Muscle layer of colon (tissue), 2 donors: ENCODE measurements around the gene TRIM33.
A peak's percentile ranks its signal among the peaks of the same experiment; 100 is the strongest.
"Not testable (repeated sequence)": the region's sequence is repeated elsewhere in the genome, so short reads cannot be mapped to it uniquely, and the experiment has no call there.

ENCODE experiments used
- H3K27ac ChIP-seq: one replicate; pipeline ENCODE4 v1.7.0; 2013; ENCODE audit warnings: low read depth, mild to moderate bottlenecking, low read length, moderate library complexity
- H3K27me3 ChIP-seq, 2 donors: one replicate each; pipeline ENCODE4 v1.7.0; 2013; ENCODE audit warnings: low read length in 2 of 2, mild to moderate bottlenecking in 2 of 2; ENCODE audit not compliant: insufficient read depth in 2 of 2, control insufficient read depth in 1 of 2
- H3K36me3 ChIP-seq: one replicate; pipeline ENCODE4 v1.7.0; 2013; ENCODE audit warnings: mild to moderate bottlenecking, low read length; ENCODE audit not compliant: insufficient read depth
- H3K4me1 ChIP-seq: one replicate; pipeline ENCODE4 v1.7.0; 2013; ENCODE audit warnings: mild to moderate bottlenecking, low read length; ENCODE audit not compliant: insufficient read depth
- H3K4me3 ChIP-seq, 2 donors: one replicate each; pipeline ENCODE4 v1.7.0; 2013; ENCODE audit warnings: low read length in 2 of 2, low read depth in 1 of 2, mild to moderate bottlenecking in 1 of 2, moderate library complexity in 1 of 2
- H3K9ac ChIP-seq: one replicate; pipeline ENCODE4 v1.7.0; 2013; ENCODE audit warnings: low read length
- H3K9me3 ChIP-seq: one replicate; pipeline ENCODE4 v1.7.0; 2013; ENCODE audit warnings: mild to moderate bottlenecking, low read length
- donor health status: abdominal sarcoma.
- donor health status: Adenocarcinoma of cecum.

Gene TRIM33

GRCh38 chr1:114368560-114369255 lies 142.3 kb downstream of the TRIM33 start:
- no peak overlapping the region for H3K27ac ChIP-seq

DNA sequence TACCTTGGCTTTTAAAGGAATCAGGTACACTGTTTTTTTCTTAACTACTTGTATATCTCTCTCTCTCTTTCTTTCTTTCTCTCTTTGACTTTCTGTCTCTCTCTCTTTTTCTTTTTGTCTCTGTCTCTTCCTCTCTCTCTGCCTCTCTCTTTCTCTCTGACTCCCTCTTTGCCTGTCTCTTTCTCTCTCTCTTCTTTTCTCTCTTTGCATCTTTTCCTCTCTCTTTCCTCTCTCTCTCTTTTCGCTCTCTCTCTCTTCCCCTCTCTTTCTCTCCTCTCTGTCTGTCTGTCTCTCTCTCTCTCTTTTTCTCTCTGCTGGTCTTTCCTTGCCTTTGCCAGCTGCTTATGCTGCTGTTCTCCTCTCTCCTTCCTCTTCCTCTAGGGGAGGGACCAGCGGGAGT lies 143.2 kb downstream of the TRIM33 start:
- Histone ChIP-seq H3K36me3 (no peaks in the 10 kb centered on the region), H3K27ac (no peak overlapping the region), H3K9me3 (no peaks in the 10 kb centered on the region), H3K4me3 (no peak overlapping the region), H3K27me3 (no peaks in the 10 kb centered on the region), H3K9ac (no peak overlapping the region), H3K4me1 (peaks cover 16% of the 10 kb centered on the region)

More at GRCh38 chr1:114368560-114369255, 142.3 kb downstream of the TRIM33 start:
- H3K9me3 ChIP-seq = no peaks in the 10 kb centered on the region
- no peaks in the 10 kb centered on the region for H3K27me3 ChIP-seq
- H3K4me1 ChIP-seq = peaks cover 16% of the 10 kb centered on the region
- H3K9ac ChIP-seq = no peak overlapping the region
- no peaks in the 10 kb centered on the region for H3K36me3 ChIP-seq
- no peak overlapping the region for H3K4me3 ChIP-seq

GRCh38 chr1:114363230-114363629 lies 147.8 kb downstream of the TRIM33 start:
- H3K9ac ChIP-seq, H3K4me1 ChIP-seq, H3K27me3 ChIP-seq, H3K4me3 ChIP-seq, H3K9me3 ChIP-seq, H3K36me3 ChIP-seq, H3K27ac ChIP-seq: not testable (repeated sequence)

DNA sequence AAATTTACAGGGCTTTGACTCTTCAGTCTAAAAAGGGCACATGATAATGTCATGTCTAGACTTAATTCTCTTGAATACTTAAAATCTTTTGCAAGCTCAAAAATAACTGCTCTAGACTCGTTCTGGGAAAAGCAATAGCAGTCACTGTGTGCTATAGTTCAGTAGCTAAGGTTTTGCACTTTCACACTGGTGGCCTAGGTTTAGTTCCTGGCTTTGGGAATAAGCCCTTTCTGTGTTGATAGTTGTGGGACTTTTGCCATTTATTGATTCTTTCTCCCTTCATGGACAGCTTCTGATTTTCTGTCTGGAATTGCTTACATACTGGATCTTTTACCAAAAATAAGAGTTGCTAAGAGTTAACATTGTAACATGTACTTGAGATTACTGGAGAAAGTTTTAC lies 151.2 kb downstream of the TRIM33 start:
- Histone ChIP-seq H3K4me3 (no peak overlapping the region), H3K27me3 (no peaks in the 10 kb centered on the region), H3K9me3 (no peaks in the 10 kb centered on the region), H3K4me1 (no peaks in the 10 kb centered on the region), H3K9ac (no peak overlapping the region), H3K36me3 (no peaks in the 10 kb centered on the region), H3K27ac (no peak overlapping the region)

GRCh38 chr1:114355240-114355639 lies 155.8 kb downstream of the TRIM33 start:
- H3K4me1 ChIP-seq = peaks cover 11% of the 10 kb centered on the region
- no peak overlapping the region for H3K27ac ChIP-seq
- H3K27me3 ChIP-seq = no peaks in the 10 kb centered on the region
- no peak overlapping the region for H3K4me3 ChIP-seq
- no peaks in the 10 kb centered on the region for H3K36me3 ChIP-seq
- no peaks in the 10 kb centered on the region for H3K9me3 ChIP-seq
- no peak overlapping the region for H3K9ac ChIP-seq

GRCh38 chr1:114353262-114353661 lies 157.7 kb downstream of the TRIM33 start:
- Histone ChIP-seq H3K9me3 (no peaks in the 10 kb centered on the region), H3K36me3 (no peaks in the 10 kb centered on the region), H3K27me3 (no peaks in the 10 kb centered on the region), H3K27ac (no peak overlapping the region), H3K4me1 (peaks cover 11% of the 10 kb centered on the region), H3K4me3 (no peak overlapping the region), H3K9ac (no peak overlapping the region)

- Histone ChIP-seq H3K9ac (no peak overlapping the region), H3K27ac (no peak overlapping the region)
Measured at GRCh38 chr1:114352797-114353196, 158.2 kb downstream of the TRIM33 start.

DNA sequence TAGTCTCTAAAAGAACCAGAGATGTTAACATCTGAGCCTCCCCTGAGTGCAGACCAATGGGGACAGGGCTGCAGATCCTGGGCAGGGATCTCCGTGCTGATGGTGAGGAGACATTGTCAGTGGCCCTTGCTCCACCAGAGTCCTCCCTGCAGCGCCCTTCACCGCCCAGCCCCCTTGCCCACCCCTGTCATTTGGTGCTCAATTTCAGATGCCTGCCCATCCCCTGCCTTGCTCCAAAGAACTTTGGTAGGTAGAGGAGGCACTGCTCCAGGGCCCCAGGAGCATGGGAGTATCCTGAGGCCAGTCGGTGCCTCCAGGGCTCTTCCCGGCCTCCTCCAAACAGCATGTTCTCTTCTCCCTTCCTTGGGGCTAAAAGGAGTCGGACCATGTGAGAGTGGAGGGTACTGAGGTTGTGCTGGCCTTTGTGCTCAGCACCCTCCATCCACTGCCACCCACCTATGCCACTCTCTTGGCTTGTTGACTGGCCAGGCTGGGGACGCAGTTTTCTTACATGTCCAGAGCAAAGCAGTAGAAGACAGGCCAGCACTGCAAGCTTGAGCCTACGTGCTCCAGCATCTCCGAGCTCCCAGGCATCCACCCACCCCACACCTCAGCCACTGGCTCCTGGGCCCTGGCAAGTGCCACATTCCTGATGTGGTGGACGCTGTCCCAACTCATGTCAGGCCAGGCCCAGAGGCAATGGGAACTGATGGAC lies 160.1 kb downstream of the TRIM33 start:
- Histone ChIP-seq H3K27me3 (no peaks in the 10 kb centered on the region), H3K36me3 (no peaks in the 10 kb centered on the region), H3K4me3 (no peak overlapping the region), H3K27ac (no peak overlapping the region), H3K9ac (no peak overlapping the region), H3K9me3 (no peaks in the 10 kb centered on the region), H3K4me1 (peaks cover 16% of the 10 kb centered on the region)

More at GRCh38 chr1:114352797-114353196, 158.2 kb downstream of the TRIM33 start:
- no peak overlapping the region for H3K4me3 ChIP-seq
- no peaks in the 10 kb centered on the region for H3K27me3 ChIP-seq
- H3K9me3 ChIP-seq = no peaks in the 10 kb centered on the region
- H3K36me3 ChIP-seq = no peaks in the 10 kb centered on the region
- peaks cover 11% of the 10 kb centered on the region for H3K4me1 ChIP-seq

GRCh38 chr1:114349891-114350605 lies 161.0 kb downstream of the TRIM33 start:
- Histone ChIP-seq H3K27ac (no peak overlapping the region), H3K9me3 (no peaks in the 10 kb centered on the region)

GRCh38 chr1:114347431-114348209 lies 163.4 kb downstream of the TRIM33 start:
- peaks cover 4% of the 10 kb centered on the region for H3K4me1 ChIP-seq
- no peak overlapping the region for H3K9ac ChIP-seq

More at GRCh38 chr1:114349891-114350605, 161.0 kb downstream of the TRIM33 start:
- no peak overlapping the region for H3K4me3 ChIP-seq
- H3K4me1 ChIP-seq = peaks cover 16% of the 10 kb centered on the region
- H3K27me3 ChIP-seq = no peaks in the 10 kb centered on the region
- H3K9ac ChIP-seq = no peak overlapping the region
- no peaks in the 10 kb centered on the region for H3K36me3 ChIP-seq

DNA sequence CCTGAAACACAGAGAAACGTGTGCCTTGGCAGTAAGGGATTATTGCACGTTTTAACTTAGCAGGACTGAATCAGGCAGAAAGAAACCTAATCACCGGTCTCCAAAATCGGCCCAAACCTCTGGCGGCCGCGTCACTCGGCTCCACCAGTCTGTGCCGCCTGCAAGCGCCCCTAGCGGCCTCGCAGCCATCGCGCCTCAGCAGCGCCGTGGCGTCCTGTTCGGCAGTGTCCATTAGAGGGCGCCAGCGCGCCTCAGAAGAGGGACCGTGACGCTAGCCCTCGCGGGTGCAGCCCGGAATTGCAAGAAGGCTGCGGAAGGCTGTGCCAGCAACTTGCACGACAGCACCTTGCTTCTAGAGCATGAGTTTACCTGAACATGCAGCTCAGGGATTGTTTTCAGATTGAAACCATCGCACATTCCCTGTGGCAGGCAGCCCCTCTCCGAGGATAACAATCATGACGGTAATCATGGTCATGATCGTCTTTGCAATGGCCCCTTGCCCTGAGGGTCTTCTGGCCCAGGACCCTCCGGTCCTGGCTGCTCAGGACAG lies 164.4 kb downstream of the TRIM33 start:
- H3K9me3 ChIP-seq = no peaks in the 10 kb centered on the region
- peak overlapping the region; percentile 12 for H3K27ac ChIP-seq
- peak overlapping the region; percentile 39 for H3K9ac ChIP-seq

More at GRCh38 chr1:114347431-114348209, 163.4 kb downstream of the TRIM33 start:
- H3K9me3 ChIP-seq = no peaks in the 10 kb centered on the region
- H3K4me3 ChIP-seq = no peak overlapping the region
- H3K27me3 ChIP-seq = no peaks in the 10 kb centered on the region
- H3K36me3 ChIP-seq = no peaks in the 10 kb centered on the region
- H3K27ac ChIP-seq = no peak overlapping the region

More for the DNA sequence above, 164.4 kb downstream of the TRIM33 start:
- Histone ChIP-seq H3K4me1 (peaks cover 4% of the 10 kb centered on the region), H3K4me3 (peak overlapping the region; percentile 30 to 65), H3K27me3 (no peaks in the 10 kb centered on the region), H3K36me3 (no peaks in the 10 kb centered on the region)
